ENCODE measurements around the gene TBCK.

The TBCK gene

DNA sequence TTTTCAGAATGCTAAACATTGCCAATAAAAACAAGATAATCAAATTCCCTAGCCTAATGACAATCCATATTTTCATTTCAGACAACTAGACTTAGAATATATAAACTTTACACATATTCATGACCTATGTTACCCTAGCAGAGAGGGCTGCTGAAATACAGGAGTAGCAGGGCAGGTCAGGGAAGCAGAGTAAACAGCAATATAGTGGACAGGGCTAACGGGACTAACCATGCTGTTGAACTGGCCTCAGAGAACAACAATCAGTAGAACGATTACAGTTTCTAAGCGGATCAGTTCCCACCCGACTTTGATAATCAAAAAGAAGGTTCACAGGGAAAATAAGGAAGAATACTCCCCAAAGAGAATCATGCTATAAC lies 14.0 kb downstream of the TBCK start:
- no peak for TF ChIP-seq EZH2phosphoT487 (IDR thresholded peaks at IDR 0.05; ENCODE audit: low read length)
- TF ChIP-seq, protein P1, sequence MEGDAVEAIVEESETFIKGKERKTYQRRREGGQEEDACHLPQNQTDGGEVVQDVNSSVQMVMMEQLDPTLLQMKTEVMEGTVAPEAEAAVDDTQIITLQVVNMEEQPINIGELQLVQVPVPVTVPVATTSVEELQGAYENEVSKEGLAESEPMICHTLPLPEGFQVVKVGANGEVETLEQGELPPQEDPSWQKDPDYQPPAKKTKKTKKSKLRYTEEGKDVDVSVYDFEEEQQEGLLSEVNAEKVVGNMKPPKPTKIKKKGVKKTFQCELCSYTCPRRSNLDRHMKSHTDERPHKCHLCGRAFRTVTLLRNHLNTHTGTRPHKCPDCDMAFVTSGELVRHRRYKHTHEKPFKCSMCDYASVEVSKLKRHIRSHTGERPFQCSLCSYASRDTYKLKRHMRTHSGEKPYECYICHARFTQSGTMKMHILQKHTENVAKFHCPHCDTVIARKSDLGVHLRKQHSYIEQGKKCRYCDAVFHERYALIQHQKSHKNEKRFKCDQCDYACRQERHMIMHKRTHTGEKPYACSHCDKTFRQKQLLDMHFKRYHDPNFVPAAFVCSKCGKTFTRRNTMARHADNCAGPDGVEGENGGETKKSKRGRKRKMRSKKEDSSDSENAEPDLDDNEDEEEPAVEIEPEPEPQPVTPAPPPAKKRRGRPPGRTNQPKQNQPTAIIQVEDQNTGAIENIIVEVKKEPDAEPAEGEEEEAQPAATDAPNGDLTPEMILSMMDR (IDR thresholded peaks at IDR 0.05; ENCODE audit: low read length) = no peak
- TF ChIP-seq EZH2 (optimal IDR thresholded peaks at IDR 0.05; ENCODE audit: low read depth, low read length) = no peak
- no peak overlapping the region for H2AFZ ChIP-seq (ENCODE audit: low read length)
- H3K36me3 ChIP-seq (replicated peaks; ENCODE audit: insufficient read depth, low read length) = no peaks in the 10 kb centered on the region
- no peak for DNase-seq
- H4K20me1 ChIP-seq (ENCODE audit: insufficient read depth, low read length) = no peaks in the 10 kb centered on the region
- no peaks in the 10 kb centered on the region for H3K4me1 ChIP-seq (ENCODE audit: low read length)
- H3K4me2 ChIP-seq (ENCODE audit: low read depth, low read length) = no peak overlapping the region
- H3K9ac ChIP-seq (ENCODE audit: low read length) = no peak overlapping the region
- H3K9me2 ChIP-seq (replicated peaks; ENCODE audit: insufficient read depth, low read length) = no peaks in the 10 kb centered on the region
- no peaks in the 10 kb centered on the region for H3F3A ChIP-seq (ENCODE audit: insufficient read depth, low read length)
- H3K27me3 ChIP-seq (replicated peaks; ENCODE audit: insufficient read depth, low read length) = no peaks in the 10 kb centered on the region
- H3K9me3 ChIP-seq (replicated peaks; ENCODE audit: insufficient read depth, low read length) = no peaks in the 10 kb centered on the region
- H3K79me2 ChIP-seq (ENCODE audit: low read length) = no peaks in the 10 kb centered on the region
- no peak overlapping the region for H3K27ac ChIP-seq (ENCODE audit: low read length)
- no peak overlapping the region for H3K4me3 ChIP-seq (ENCODE audit: low read length)

DNA sequence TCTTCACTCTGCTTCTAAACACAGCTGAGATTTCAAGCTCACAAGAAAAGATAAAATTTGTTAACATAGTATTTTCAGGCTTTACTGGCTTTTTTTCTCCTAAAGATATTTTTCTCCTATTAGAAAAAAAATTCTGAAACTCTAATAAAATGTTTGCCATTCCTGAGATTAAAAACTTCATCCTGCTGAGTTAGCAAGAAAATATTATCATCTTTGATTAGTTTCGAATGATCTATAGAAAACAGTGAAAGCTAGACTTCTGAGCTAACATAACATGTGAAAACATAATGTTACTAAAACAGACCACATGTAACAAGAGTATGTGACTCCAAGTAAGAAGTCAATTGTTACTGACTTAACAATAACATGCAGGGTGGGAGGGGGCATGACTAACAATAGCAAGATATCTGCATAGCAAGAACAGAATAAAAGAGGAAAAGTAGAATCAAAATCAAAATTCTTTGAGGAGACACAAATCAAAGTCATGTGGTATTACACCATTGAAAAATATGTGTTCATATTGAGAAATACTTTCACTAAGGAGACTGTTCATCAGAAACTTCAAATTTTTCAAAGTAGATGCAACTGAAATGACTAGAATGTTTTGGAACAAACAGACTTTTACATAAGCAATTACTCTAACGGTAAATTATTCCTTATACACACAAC lies 14.5 kb downstream of the TBCK start:
- H3K27ac ChIP-seq (ENCODE audit: low read length) = no peak overlapping the region
- DNase-seq = no peak
- no peaks in the 10 kb centered on the region for H3K27me3 ChIP-seq (replicated peaks; ENCODE audit: insufficient read depth, low read length)

DNA sequence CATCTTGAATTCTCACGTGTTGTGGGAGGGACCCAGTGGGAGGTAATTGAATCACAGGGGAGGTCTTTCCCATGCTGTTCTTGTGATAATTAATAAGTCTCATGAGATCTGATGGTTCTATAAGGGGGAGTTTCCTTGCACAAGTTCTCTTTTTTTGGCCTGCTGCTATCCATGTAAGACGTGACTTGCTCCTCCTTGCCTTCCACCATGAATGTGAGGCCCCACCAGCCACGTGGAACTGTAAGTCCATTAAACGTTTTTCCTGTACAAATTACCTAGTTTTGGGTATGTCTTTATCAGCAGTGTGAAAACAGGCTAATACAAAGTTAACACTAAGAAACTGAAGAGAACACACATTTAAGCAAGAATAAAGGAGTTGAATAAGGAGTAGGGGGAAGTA lies 16.0 kb downstream of the TBCK start:
- Histone ChIP-seq H3K36me3 (replicated peaks; ENCODE audit: insufficient read depth, low read length) (no peaks in the 10 kb centered on the region; the same call in 1 of the 2 replicates), H3K4me2 (ENCODE audit: low read depth, low read length) (no peak overlapping the region), H3K79me2 (ENCODE audit: low read length) (no peaks in the 10 kb centered on the region), H3K27me3 (replicated peaks; ENCODE audit: insufficient read depth, low read length) (no peaks in the 10 kb centered on the region), H3K9me2 (replicated peaks; ENCODE audit: insufficient read depth, low read length) (no peaks in the 10 kb centered on the region), H2AFZ (ENCODE audit: low read length) (no peak overlapping the region), H3K4me1 (ENCODE audit: low read length) (no peaks in the 10 kb centered on the region), H3K4me3 (ENCODE audit: low read length) (no peak overlapping the region), H3K27ac (ENCODE audit: low read length) (no peak overlapping the region), H3F3A (ENCODE audit: insufficient read depth, low read length) (no peaks in the 10 kb centered on the region), H3K9ac (ENCODE audit: low read length) (no peak overlapping the region), H4K20me1 (ENCODE audit: insufficient read depth, low read length) (no peaks in the 10 kb centered on the region), H3K9me3 (replicated peaks; ENCODE audit: insufficient read depth, low read length) (no peaks in the 10 kb centered on the region)
- DNase-seq = no peak
- TF ChIP-seq, protein P1 (IDR thresholded peaks at IDR 0.05; ENCODE audit: low read length) = no peak
- no peak for TF ChIP-seq EZH2phosphoT487 (IDR thresholded peaks at IDR 0.05; ENCODE audit: low read length)

More for the DNA sequence above, 14.5 kb downstream of the TBCK start:
- H3K4me2 ChIP-seq (ENCODE audit: low read depth, low read length) = no peak overlapping the region
- H3F3A ChIP-seq (ENCODE audit: insufficient read depth, low read length) = no peaks in the 10 kb centered on the region
- H3K79me2 ChIP-seq (ENCODE audit: low read length) = no peaks in the 10 kb centered on the region
- no peaks in the 10 kb centered on the region for H4K20me1 ChIP-seq (ENCODE audit: insufficient read depth, low read length)
- no peaks in the 10 kb centered on the region for H3K36me3 ChIP-seq (replicated peaks; ENCODE audit: insufficient read depth, low read length)
- no peak overlapping the region for H3K9ac ChIP-seq (ENCODE audit: low read length)
- H3K9me3 ChIP-seq (replicated peaks; ENCODE audit: insufficient read depth, low read length) = no peaks in the 10 kb centered on the region
- H3K4me1 ChIP-seq (ENCODE audit: low read length) = no peaks in the 10 kb centered on the region
- no peaks in the 10 kb centered on the region for H3K9me2 ChIP-seq (replicated peaks; ENCODE audit: insufficient read depth, low read length)
- TF ChIP-seq EZH2phosphoT487 (IDR thresholded peaks at IDR 0.05; ENCODE audit: low read length) = no peak
- H2AFZ ChIP-seq (ENCODE audit: low read length) = no peak overlapping the region
- H3K4me3 ChIP-seq (ENCODE audit: low read length) = no peak overlapping the region

DNA sequence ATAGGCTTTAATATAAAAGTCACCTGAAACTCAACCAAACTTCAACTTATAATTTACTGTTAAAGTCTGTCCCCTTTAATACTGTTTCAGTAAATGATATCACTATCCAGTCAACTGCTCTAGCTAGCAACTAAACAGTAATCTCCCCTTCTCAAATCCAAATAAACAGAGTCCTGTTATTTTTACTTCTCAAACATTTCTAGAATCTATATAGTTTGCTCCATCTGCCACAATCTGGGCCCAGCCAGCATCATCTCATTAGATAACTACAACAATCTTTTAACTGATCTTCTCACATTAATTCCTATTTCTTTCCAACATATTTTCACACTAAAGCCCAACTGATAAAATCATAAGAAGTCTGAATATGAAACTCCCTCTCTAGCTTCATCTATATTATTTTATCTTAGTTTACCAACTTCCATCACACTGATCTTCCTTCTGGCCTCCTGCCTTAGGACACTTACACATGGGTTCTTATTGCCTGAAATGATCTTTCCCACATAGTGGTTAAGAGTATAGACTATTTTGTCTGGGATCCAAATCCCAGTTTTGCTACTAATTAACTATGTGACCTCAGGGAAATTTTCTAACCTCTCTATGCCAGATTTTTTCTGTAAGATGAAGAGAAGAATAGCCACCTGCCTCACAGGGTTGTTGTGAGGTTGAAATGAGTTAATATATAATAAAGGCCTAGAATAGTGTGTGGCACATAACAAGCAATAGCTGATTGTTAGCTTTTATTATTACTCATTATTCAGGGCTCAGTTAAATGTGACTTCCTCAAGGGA lies 18.6 kb downstream of the TBCK start:
- H3K36me3 ChIP-seq (replicated peaks; ENCODE audit: insufficient read depth, low read length) = no peaks in the 10 kb centered on the region; the same call in 1 of the 2 replicates
- DNase-seq = no peak
- no peaks in the 10 kb centered on the region for H4K20me1 ChIP-seq (ENCODE audit: insufficient read depth, low read length)
- H3K4me2 ChIP-seq (ENCODE audit: low read depth, low read length) = no peak overlapping the region
- TF ChIP-seq EZH2phosphoT487 (IDR thresholded peaks at IDR 0.05; ENCODE audit: low read length) = no peak
- TF ChIP-seq, protein P1 (IDR thresholded peaks at IDR 0.05; ENCODE audit: low read length) = no peak
- H3K4me3 ChIP-seq (ENCODE audit: low read length) = no peak overlapping the region
- no peak overlapping the region for H3K9ac ChIP-seq (ENCODE audit: low read length)
- H3K27ac ChIP-seq (ENCODE audit: low read length) = no peak overlapping the region
- H3K79me2 ChIP-seq (ENCODE audit: low read length) = no peaks in the 10 kb centered on the region
- H3K9me2 ChIP-seq (replicated peaks; ENCODE audit: insufficient read depth, low read length) = no peaks in the 10 kb centered on the region
- H3F3A ChIP-seq (ENCODE audit: insufficient read depth, low read length) = no peaks in the 10 kb centered on the region
- no peaks in the 10 kb centered on the region for H3K27me3 ChIP-seq (replicated peaks; ENCODE audit: insufficient read depth, low read length)
- H2AFZ ChIP-seq (ENCODE audit: low read length) = no peak overlapping the region
- H3K4me1 ChIP-seq (ENCODE audit: low read length) = no peaks in the 10 kb centered on the region
- no peaks in the 10 kb centered on the region for H3K9me3 ChIP-seq (replicated peaks; ENCODE audit: insufficient read depth, low read length)

All from MM.1S (cell line).